ENCODE results near the gene CCDC88A. TPM values are rescaled to one million over a fixed set of nuclear protein-coding genes. Genes with fewer than 3 reads are reported as not detected.

The CCDC88A gene
- polyA plus RNA-seq, 1 experiment, result 18.7 TPM

DNA sequence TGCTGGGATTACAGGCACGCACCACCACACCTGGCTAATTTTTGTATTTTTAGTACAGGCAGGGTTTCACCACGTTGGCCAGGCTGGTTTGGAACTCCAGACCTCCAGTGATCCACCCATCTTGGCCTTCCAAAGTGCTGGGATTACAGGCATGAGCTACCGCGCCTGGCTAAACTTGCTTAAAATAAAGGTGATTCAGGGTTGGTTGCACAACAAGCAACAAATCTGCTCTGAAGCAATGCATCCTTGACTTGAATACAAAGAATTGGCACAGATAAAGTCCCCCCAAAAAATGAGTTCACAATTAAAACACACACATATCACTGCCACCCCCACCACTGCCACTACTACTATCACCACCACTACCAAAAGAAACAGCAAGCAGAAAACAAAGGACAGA is 34.9 kb downstream of the CCDC88A start:
- CTCF ChIA-PET, result no interaction called here
- Histone ChIP-seq H3K4me3 (ENCODE audit: low read depth, low read length) (no peak overlapping the region), H3K36me3 (ENCODE audit: control insufficient read depth, insufficient read depth, low read length) (no peaks in the 10 kb centered on the region), H3K27me3 (ENCODE audit: control insufficient read depth, insufficient read depth, low read length) (no peaks in the 10 kb centered on the region)
- POLR2A ChIA-PET, result no interaction called here
- TF ChIP-seq, protein P1, sequence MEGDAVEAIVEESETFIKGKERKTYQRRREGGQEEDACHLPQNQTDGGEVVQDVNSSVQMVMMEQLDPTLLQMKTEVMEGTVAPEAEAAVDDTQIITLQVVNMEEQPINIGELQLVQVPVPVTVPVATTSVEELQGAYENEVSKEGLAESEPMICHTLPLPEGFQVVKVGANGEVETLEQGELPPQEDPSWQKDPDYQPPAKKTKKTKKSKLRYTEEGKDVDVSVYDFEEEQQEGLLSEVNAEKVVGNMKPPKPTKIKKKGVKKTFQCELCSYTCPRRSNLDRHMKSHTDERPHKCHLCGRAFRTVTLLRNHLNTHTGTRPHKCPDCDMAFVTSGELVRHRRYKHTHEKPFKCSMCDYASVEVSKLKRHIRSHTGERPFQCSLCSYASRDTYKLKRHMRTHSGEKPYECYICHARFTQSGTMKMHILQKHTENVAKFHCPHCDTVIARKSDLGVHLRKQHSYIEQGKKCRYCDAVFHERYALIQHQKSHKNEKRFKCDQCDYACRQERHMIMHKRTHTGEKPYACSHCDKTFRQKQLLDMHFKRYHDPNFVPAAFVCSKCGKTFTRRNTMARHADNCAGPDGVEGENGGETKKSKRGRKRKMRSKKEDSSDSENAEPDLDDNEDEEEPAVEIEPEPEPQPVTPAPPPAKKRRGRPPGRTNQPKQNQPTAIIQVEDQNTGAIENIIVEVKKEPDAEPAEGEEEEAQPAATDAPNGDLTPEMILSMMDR (IDR thresholded peaks at IDR 0.05; ENCODE audit: insufficient read depth, low read depth, low read length), result no peak
- DNase-seq (ENCODE audit: low read depth), result no peak

DNA sequence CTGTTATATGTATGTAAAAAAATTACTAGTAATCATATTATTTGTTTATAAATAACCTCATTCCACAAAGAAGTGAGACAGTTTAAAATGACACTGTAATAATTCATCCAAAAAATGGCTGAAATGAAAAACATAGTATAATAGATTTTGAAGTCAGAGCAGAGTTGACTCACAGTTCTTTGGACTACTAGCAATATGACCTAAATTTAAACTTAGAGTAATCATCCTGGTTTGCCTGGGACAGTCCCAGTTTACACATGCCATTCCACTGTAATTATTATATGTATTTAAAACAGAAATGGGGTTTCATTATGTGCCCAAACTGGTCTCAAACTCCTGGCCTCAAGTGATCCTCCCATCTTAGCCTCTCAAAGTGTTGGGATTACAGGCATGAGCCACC is 48.3 kb downstream of the CCDC88A start:
- Histone ChIP-seq H3K4me3 (ENCODE audit: low read depth, low read length) (no peak overlapping the region), H3K36me3 (ENCODE audit: control insufficient read depth, insufficient read depth, low read length) (no peaks in the 10 kb centered on the region), H3K27me3 (ENCODE audit: control insufficient read depth, insufficient read depth, low read length) (no peaks in the 10 kb centered on the region)
- ChIA-PET CTCF (no interaction called here), POLR2A (no interaction called here)
- no peak for DNase-seq (ENCODE audit: low read depth)
- TF ChIP-seq, protein P1 (IDR thresholded peaks at IDR 0.05; ENCODE audit: insufficient read depth, low read depth, low read length), result no peak

DNA sequence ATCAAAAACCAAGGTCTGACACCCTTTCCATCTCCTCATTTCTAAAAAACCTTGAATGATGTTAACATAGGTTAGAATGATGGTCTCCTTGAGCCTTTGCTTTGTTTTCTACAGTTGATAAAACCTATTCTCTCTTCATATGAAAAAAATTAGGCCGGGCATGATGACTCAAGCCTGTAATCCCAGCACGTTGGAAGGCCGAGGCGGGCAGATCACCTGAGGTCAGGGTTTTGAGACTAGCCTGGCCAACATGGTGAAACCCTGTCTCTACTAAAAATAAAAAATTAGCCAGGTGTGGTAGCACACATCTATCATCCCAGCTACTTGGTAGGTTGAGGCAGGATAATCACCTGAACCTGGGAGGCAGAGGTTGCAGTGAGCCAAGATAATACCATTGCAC is 49.4 kb downstream of the CCDC88A start:
- TF ChIP-seq, protein P1 (IDR thresholded peaks at IDR 0.05; ENCODE audit: insufficient read depth, low read depth, low read length), result no peak
- DNase-seq (ENCODE audit: low read depth), result no peak
- H3K36me3 ChIP-seq (ENCODE audit: control insufficient read depth, insufficient read depth, low read length), result no peaks in the 10 kb centered on the region
- ChIA-PET POLR2A (no interaction called here), CTCF (no interaction called here)
- H3K4me3 ChIP-seq (ENCODE audit: low read depth, low read length), result no peak overlapping the region
- H3K27me3 ChIP-seq (ENCODE audit: control insufficient read depth, insufficient read depth, low read length), result no peaks in the 10 kb centered on the region

DNA sequence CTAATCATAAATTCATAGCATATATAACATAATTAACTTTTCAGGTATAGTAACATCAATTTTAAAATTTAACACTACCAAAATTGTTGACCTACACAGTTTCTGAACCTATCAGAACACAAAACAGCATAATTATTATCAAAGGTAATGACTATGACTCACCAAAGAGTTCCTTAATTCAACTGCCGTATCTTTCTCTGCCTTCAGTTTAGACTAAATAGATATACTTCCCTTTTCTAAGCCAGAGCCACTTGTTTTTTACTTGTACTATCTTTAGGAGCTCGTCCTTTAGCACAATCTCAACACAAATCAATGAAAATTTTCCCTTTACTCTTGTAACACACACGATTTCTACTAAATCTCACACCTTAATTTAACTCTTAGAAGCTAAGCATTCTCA is 54.4 kb downstream of the CCDC88A start:
- Histone ChIP-seq H3K4me3 (ENCODE audit: low read depth, low read length) (no peak overlapping the region), H3K36me3 (ENCODE audit: control insufficient read depth, insufficient read depth, low read length) (no peaks in the 10 kb centered on the region), H3K27me3 (ENCODE audit: control insufficient read depth, insufficient read depth, low read length) (no peaks in the 10 kb centered on the region)
- DNase-seq (ENCODE audit: low read depth), result no peak
- TF ChIP-seq, protein P1 (IDR thresholded peaks at IDR 0.05; ENCODE audit: insufficient read depth, low read depth, low read length), result no peak
- ChIA-PET POLR2A (no interaction called here), CTCF (interaction anchor here (0.6 to 1.3 kb wide), 3 partner anchors 13 to 527 kb away, joined by 3 to 4 read pairs (median 3); no protein-coding TSS in a partner anchor)

DNA sequence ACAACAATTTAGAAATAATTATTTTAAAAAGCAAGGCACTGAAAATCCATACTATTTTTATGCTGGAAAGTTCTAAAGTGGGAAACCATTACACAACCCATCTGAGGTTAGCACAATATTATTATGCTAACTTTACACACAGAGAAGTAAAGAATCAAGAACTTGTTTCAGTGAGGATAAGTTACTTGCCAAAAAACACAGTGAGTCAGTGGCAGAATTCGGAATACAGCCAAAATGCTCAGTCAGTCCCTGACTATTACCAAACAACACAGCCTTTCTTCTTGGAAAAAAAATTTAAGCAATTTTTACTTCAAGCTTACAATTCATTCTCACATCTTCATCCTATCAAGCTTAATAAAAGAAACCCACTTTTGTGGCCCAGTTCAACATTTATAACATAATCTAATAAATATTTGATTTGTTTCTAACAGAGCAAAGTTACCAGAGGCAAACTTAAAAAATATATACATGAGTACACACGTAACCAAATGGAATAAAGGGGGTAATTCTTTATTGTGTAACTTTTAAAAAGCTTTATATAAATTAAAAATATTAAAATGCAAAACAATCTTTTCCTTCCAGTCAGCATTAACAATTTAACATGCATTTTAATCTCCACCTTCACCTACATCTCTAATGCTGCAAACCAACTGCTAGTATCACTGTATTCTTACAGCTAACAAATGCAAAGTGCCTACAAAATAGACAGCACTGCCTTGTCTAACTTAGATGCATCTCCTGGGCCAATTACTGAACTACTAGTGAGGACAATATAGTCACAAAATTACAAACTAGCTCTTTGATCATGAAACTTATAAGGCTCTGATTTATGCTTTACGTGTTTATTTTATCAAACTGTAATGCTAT is 55.2 kb downstream of the CCDC88A start:
- ChIA-PET POLR2A (no interaction called here), CTCF (interaction anchor here (1.3 kb wide), 1 partner anchor 14 kb away, joined by 3 read pairs; no protein-coding TSS in a partner anchor)
- no peaks in the 10 kb centered on the region for H3K36me3 ChIP-seq (ENCODE audit: control insufficient read depth, insufficient read depth, low read length)
- DNase-seq (ENCODE audit: low read depth), result peak; percentile 92
- no peak overlapping the region for H3K4me3 ChIP-seq (ENCODE audit: low read depth, low read length)
- TF ChIP-seq, protein P1 (IDR thresholded peaks at IDR 0.05; ENCODE audit: insufficient read depth, low read depth, low read length), result no peak
- H3K27me3 ChIP-seq (ENCODE audit: control insufficient read depth, insufficient read depth, low read length), result no peaks in the 10 kb centered on the region
